ENCODE results near the gene XPR1.

The XPR1 gene

DNA sequence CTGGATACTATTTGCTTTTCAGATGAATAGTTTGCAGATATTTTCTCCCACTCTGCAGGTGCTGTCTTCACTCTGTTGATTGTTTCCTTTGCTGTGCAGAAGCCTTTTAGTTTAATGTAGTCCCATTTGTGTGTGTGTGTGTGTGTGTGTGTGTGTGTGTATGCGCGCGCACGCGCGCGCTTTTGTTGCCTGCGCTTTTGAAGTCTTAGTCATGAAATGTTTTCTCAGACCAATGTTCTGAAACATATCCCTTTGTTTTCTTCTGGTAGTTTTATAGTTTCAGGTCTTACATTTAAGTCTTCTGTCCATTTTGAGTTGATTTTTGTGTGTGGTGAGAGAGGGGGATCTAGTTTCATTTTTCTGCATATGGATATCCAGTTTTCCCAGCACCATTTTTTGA is 63.5 kb downstream of the XPR1 start:
- TF ChIP-seq, protein P1, sequence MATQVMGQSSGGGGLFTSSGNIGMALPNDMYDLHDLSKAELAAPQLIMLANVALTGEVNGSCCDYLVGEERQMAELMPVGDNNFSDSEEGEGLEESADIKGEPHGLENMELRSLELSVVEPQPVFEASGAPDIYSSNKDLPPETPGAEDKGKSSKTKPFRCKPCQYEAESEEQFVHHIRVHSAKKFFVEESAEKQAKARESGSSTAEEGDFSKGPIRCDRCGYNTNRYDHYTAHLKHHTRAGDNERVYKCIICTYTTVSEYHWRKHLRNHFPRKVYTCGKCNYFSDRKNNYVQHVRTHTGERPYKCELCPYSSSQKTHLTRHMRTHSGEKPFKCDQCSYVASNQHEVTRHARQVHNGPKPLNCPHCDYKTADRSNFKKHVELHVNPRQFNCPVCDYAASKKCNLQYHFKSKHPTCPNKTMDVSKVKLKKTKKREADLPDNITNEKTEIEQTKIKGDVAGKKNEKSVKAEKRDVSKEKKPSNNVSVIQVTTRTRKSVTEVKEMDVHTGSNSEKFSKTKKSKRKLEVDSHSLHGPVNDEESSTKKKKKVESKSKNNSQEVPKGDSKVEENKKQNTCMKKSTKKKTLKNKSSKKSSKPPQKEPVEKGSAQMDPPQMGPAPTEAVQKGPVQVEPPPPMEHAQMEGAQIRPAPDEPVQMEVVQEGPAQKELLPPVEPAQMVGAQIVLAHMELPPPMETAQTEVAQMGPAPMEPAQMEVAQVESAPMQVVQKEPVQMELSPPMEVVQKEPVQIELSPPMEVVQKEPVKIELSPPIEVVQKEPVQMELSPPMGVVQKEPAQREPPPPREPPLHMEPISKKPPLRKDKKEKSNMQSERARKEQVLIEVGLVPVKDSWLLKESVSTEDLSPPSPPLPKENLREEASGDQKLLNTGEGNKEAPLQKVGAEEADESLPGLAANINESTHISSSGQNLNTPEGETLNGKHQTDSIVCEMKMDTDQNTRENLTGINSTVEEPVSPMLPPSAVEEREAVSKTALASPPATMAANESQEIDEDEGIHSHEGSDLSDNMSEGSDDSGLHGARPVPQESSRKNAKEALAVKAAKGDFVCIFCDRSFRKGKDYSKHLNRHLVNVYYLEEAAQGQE (IDR thresholded peaks at IDR 0.05; ENCODE audit: low read depth), result no peak
- no peak for TF ChIP-seq CEBPB (IDR thresholded peaks at IDR 0.05)
- no peak for TF ChIP-seq CREB1 (IDR thresholded peaks at IDR 0.05; ENCODE audit: low read depth)
- TF ChIP-seq, protein P2, sequence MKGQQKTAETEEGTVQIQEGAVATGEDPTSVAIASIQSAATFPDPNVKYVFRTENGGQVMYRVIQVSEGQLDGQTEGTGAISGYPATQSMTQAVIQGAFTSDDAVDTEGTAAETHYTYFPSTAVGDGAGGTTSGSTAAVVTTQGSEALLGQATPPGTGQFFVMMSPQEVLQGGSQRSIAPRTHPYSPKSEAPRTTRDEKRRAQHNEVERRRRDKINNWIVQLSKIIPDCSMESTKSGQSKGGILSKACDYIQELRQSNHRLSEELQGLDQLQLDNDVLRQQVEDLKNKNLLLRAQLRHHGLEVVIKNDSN (IDR thresholded peaks at IDR 0.05), result no peak
- TF ChIP-seq EGR1 (IDR thresholded peaks at IDR 0.05), result no peak
- no peak for TF ChIP-seq NFIC (IDR thresholded peaks at IDR 0.05)
- TF ChIP-seq FOXM1 (IDR thresholded peaks at IDR 0.05; ENCODE audit: borderline replicate concordance, low read depth), result no peak
- no peak for TF ChIP-seq TCF12 (IDR thresholded peaks at IDR 0.05; ENCODE audit: low read depth)
- TF ChIP-seq, protein P3, sequence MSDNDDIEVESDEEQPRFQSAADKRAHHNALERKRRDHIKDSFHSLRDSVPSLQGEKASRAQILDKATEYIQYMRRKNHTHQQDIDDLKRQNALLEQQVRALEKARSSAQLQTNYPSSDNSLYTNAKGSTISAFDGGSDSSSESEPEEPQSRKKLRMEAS (IDR thresholded peaks at IDR 0.05), result no peak
- TF ChIP-seq TEAD4 (IDR thresholded peaks at IDR 0.05), result no peak
- no peak for TF ChIP-seq RAD21 (IDR thresholded peaks at IDR 0.05; ENCODE audit: low read depth)
- TF ChIP-seq EP300 (IDR thresholded peaks at IDR 0.05; ENCODE audit: borderline replicate concordance), result no peak
- TF ChIP-seq ZBTB7A (IDR thresholded peaks at IDR 0.05; ENCODE audit: low read depth), result no peak
- TF ChIP-seq TAF1 (IDR thresholded peaks at IDR 0.05; ENCODE audit: low read depth), result no peak

DNA sequence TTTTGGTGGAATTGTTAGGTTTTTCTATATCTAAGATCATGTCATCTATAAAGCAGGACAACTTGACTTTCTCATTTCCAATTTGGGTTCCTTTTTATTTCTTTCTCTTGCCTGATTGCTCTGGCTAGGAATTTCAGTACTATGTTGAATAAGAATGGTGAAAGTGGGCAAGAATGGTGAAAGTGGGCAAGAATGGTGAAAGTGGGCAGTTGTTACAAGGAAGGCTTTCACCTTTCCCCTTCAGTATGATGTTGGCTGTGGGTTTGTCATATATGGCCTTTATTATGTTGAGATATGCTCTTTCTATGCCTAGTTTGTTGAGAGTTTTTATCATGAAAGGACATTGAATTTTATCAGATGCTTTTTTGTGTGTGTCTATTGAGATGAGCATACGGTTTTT is 64.5 kb downstream of the XPR1 start:
- TF ChIP-seq NFIC (IDR thresholded peaks at IDR 0.05) (no peak), TEAD4 (IDR thresholded peaks at IDR 0.05) (no peak), FOXM1 (IDR thresholded peaks at IDR 0.05; ENCODE audit: borderline replicate concordance, low read depth) (no peak), TCF12 (IDR thresholded peaks at IDR 0.05; ENCODE audit: low read depth) (no peak), CREB1 (IDR thresholded peaks at IDR 0.05; ENCODE audit: low read depth) (no peak), EP300 (IDR thresholded peaks at IDR 0.05; ENCODE audit: borderline replicate concordance) (no peak), ZBTB7A (IDR thresholded peaks at IDR 0.05; ENCODE audit: low read depth) (no peak), TAF1 (IDR thresholded peaks at IDR 0.05; ENCODE audit: low read depth) (no peak), EGR1 (IDR thresholded peaks at IDR 0.05) (no peak), CEBPB (IDR thresholded peaks at IDR 0.05) (no peak), YY1 (IDR thresholded peaks at IDR 0.05; ENCODE audit: low read depth) (no peak)
- TF ChIP-seq, protein P2 (IDR thresholded peaks at IDR 0.05), result no peak
- TF ChIP-seq, protein P1 (IDR thresholded peaks at IDR 0.05; ENCODE audit: low read depth), result no peak

DNA sequence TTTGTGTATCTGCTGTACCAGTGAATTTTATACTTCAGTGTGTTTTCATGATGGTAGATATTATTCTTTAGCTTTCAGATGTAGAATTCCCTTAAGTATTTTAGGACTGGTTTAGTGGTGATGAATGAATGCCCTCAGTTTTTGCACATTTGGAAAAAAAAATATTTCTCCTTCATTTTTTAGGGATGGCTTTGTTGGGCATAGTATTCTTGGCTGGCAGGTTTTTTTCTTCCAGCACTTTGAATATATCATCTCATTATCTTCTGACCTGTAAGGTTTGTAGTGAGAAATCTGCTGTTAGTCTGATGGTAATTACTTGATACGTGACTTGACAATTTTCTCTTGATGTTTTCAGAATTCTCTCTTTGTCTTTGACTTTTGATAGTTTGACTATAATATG is 66.8 kb downstream of the XPR1 start:
- TF ChIP-seq, protein P3 (IDR thresholded peaks at IDR 0.05), result no peak
- TF ChIP-seq, protein P1 (IDR thresholded peaks at IDR 0.05; ENCODE audit: low read depth), result no peak
- TF ChIP-seq EGR1 (IDR thresholded peaks at IDR 0.05) (no peak), ZBTB7A (IDR thresholded peaks at IDR 0.05; ENCODE audit: low read depth) (no peak), EP300 (IDR thresholded peaks at IDR 0.05; ENCODE audit: borderline replicate concordance) (no peak), TCF12 (IDR thresholded peaks at IDR 0.05; ENCODE audit: low read depth) (no peak), TEAD4 (IDR thresholded peaks at IDR 0.05) (no peak), YY1 (IDR thresholded peaks at IDR 0.05; ENCODE audit: low read depth) (no peak), CREB1 (IDR thresholded peaks at IDR 0.05; ENCODE audit: low read depth) (no peak), NFIC (IDR thresholded peaks at IDR 0.05) (no peak), CEBPB (IDR thresholded peaks at IDR 0.05) (no peak), RAD21 (IDR thresholded peaks at IDR 0.05; ENCODE audit: low read depth) (no peak), FOXM1 (IDR thresholded peaks at IDR 0.05; ENCODE audit: borderline replicate concordance, low read depth) (no peak), TAF1 (IDR thresholded peaks at IDR 0.05; ENCODE audit: low read depth) (no peak)
- TF ChIP-seq, protein P2 (IDR thresholded peaks at IDR 0.05), result no peak

DNA sequence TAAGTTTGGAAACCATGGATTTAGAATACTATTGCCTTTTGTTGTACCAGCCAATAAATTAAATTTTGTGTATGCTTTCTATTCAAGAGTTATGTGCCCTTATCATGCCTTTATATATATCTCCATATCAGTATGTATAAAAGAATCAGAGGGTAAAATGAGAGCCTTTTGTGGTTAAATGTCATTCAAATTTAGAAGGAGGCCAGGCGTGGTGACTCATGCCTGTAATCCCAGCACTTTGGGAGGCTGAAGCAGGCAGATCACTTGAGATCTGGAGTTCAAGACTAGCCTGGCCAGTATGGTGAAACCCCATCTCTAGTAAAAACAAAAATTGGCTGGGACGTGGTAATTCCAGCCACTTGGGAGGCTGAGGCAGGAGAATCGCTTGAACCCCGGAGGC is 88.9 kb downstream of the XPR1 start:
- TF ChIP-seq YY1 (IDR thresholded peaks at IDR 0.05; ENCODE audit: low read depth), result no peak
- TF ChIP-seq NFIC (IDR thresholded peaks at IDR 0.05), result no peak

All from Ishikawa (cell line).